Measurements from ENCODE around the gene NOTCH3.

GRCh38 chr19:15169541-15170285 is 31.1 kb downstream of the NOTCH3 start:
- TF ChIP-seq POLR2A (IDR thresholded peaks at IDR 0.05), result no peak
- no peak for TF ChIP-seq CTCF (IDR thresholded peaks at IDR 0.05)
